ENCODE results near the gene GGA1.

Gene GGA1

DNA sequence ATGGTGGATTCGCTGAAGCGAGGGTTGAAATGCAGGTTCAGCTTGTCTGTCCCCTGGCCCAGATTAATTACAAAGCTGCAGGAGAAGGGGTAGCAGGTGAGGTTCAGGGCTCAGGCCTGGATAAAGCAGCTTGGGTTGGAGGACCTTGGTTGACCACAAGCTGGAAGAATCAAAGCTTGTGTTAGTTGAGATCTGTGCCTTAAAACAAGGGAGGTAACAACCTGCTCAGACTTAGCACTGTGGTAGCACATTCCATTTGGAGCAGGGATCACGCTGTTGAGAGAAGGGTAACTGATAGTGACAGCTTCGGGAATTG is 38.0 kb upstream of the GGA1 start:
- H3K27ac Mint-ChIP-seq = no peak overlapping the region
- no peak for DNase-seq
- H3K4me3 Mint-ChIP-seq = no peak overlapping the region
- no peaks in the 10 kb centered on the region for H3K9me3 Mint-ChIP-seq
- no peaks in the 10 kb centered on the region for H3K36me3 Mint-ChIP-seq (ENCODE audit: low read depth)
- peaks cover 4% of the 10 kb centered on the region for H3K4me1 Mint-ChIP-seq
- H3K27me3 Mint-ChIP-seq (ENCODE audit: low read depth, poor library complexity) = peaks cover 6% of the 10 kb centered on the region
- TF ChIP-seq, protein P1, sequence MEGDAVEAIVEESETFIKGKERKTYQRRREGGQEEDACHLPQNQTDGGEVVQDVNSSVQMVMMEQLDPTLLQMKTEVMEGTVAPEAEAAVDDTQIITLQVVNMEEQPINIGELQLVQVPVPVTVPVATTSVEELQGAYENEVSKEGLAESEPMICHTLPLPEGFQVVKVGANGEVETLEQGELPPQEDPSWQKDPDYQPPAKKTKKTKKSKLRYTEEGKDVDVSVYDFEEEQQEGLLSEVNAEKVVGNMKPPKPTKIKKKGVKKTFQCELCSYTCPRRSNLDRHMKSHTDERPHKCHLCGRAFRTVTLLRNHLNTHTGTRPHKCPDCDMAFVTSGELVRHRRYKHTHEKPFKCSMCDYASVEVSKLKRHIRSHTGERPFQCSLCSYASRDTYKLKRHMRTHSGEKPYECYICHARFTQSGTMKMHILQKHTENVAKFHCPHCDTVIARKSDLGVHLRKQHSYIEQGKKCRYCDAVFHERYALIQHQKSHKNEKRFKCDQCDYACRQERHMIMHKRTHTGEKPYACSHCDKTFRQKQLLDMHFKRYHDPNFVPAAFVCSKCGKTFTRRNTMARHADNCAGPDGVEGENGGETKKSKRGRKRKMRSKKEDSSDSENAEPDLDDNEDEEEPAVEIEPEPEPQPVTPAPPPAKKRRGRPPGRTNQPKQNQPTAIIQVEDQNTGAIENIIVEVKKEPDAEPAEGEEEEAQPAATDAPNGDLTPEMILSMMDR (IDR thresholded peaks at IDR 0.05) = no peak

DNA sequence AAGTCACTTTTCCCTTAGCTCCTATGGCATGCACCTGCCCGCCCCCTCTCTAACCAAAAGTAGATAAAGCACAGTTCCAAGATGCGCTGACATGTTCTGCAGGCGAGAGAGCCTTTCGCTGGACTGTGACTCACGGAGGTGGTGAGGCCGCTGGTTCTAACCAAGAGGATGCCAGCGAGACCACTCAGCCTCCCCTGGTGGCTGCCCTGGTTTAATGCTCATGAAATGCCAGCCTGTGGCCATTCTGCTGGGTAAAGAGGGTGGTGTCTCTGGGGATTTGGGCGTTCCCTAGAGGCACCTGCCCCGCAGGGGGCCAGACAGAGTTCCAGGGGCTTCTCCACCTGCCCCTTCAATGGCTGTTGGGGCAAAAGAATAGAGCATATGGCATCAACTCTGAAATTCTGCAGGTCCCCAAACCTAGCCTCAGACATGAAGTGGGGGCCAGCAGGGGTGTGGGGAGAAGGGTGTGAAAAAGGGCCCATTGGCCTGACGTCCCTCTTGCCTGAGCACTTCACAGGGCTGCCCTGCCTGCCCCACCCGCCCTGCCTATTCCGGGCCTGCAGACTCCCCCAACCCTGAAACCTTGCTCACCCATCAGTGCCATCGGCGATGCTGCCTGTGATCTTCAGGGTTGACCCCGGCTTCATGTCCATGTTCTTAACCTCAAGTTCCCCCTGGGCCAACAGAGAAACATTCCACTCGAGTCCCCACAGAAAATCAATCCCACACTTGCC is 37.2 kb upstream of the GGA1 start:
- Mint-ChIP-seq H3K27me3 (ENCODE audit: low read depth, poor library complexity) (peaks cover 7% of the 10 kb centered on the region), H3K36me3 (ENCODE audit: low read depth) (no peaks in the 10 kb centered on the region), H3K9me3 (no peaks in the 10 kb centered on the region), H3K4me1 (no peaks in the 10 kb centered on the region), H3K4me3 (no peak overlapping the region), H3K27ac (no peak overlapping the region)
- TF ChIP-seq, protein P1 (IDR thresholded peaks at IDR 0.05) = no peak
- DNase-seq = no peak

- H3K9me3 Mint-ChIP-seq = no peaks in the 10 kb centered on the region
- H3K4me1 Mint-ChIP-seq = no peaks in the 10 kb centered on the region
- H3K27me3 Mint-ChIP-seq (ENCODE audit: low read depth, poor library complexity) = peaks cover 7% of the 10 kb centered on the region
- DNase-seq = no peak
- H3K4me3 Mint-ChIP-seq = no peak overlapping the region
- TF ChIP-seq, protein P1 (IDR thresholded peaks at IDR 0.05) = no peak
- H3K36me3 Mint-ChIP-seq (ENCODE audit: low read depth) = no peaks in the 10 kb centered on the region
- no peak overlapping the region for H3K27ac Mint-ChIP-seq
These were observed 36.7 kb upstream of the GGA1 start for GRCh38 chr22:37571992-37572373.

DNA sequence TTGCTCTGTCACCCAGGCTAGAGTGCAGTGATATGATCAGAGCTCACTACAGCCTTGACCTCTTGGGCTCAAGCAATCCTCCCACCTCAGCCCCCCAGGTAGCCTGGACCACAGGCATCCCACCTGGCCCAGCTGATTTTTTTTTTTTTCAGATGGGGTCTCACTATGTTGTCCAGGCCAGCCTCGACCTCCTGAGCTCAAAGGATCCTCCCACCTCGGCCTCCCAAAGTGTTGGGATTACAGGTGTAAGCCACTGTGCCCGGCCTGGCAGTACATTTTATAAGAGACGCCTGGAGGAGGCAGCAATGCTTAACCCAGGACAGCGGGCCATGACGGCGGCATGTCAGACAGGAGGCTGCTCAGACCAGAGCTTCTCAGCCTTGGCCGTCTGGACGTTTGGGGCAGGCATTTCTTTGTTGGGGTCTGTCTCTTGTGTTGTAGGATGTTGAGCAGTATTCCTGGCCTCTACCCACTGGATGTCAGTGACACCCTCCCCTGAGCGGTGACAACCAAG is 33.1 kb upstream of the GGA1 start:
- Mint-ChIP-seq H3K27me3 (ENCODE audit: low read depth, poor library complexity) (peaks cover 14% of the 10 kb centered on the region), H3K36me3 (ENCODE audit: low read depth) (no peaks in the 10 kb centered on the region), H3K27ac (no peak overlapping the region), H3K4me1 (peaks cover 7% of the 10 kb centered on the region), H3K4me3 (no peak overlapping the region), H3K9me3 (no peaks in the 10 kb centered on the region)
- DNase-seq = no peak
- TF ChIP-seq, protein P1 (IDR thresholded peaks at IDR 0.05) = no peak

- peaks cover 13% of the 10 kb centered on the region for H3K4me1 Mint-ChIP-seq
- peaks cover 26% of the 10 kb centered on the region for H3K27me3 Mint-ChIP-seq (ENCODE audit: low read depth, poor library complexity)
- TF ChIP-seq, protein P1 (IDR thresholded peaks at IDR 0.05) = no peak
- no peak overlapping the region for H3K4me3 Mint-ChIP-seq
- H3K27ac Mint-ChIP-seq = no peak overlapping the region
- DNase-seq = no peak
- H3K36me3 Mint-ChIP-seq (ENCODE audit: low read depth) = no peaks in the 10 kb centered on the region
- H3K9me3 Mint-ChIP-seq = no peaks in the 10 kb centered on the region
These were observed 30.6 kb upstream of the GGA1 start for GRCh38 chr22:37578002-37578401.

DNA sequence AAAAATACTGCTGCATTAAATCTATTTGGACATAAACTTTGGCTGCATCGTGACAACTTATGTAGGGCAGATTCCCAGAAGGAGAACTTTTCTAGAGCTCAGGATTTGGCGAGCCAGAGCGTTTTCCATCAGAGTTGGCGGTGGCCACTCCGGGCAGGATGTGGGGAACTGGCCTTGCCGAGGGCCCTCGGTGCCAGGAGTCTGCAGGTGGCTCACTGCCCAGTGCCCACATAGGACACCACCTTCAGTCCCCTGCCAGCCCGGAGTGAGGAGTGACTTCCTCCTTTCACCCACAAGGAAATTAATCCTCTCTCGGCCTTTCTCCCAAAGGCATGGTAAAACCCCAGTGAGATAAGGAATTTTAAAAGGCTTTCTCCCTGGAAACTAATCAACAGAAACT is 27.1 kb upstream of the GGA1 start:
- no peak overlapping the region for H3K4me3 Mint-ChIP-seq
- peaks cover 27% of the 10 kb centered on the region for H3K27me3 Mint-ChIP-seq (ENCODE audit: low read depth, poor library complexity)
- TF ChIP-seq, protein P1 (IDR thresholded peaks at IDR 0.05) = no peak
- DNase-seq = no peak
- H3K4me1 Mint-ChIP-seq = peaks cover 19% of the 10 kb centered on the region
- no peak overlapping the region for H3K27ac Mint-ChIP-seq
- H3K9me3 Mint-ChIP-seq = no peaks in the 10 kb centered on the region
- H3K36me3 Mint-ChIP-seq (ENCODE audit: low read depth) = no peaks in the 10 kb centered on the region

Measured in nephron progenitor cell (in vitro differentiated cells).